GM13977 (cell line): ENCODE results near the gene LRRC4C.

Source experiments
- DNase-seq: peaks from one replicate; pipeline ENCODE4 v3.0.0; 2012; ENCODE audit warnings: low spot score
- CTCF ChIP-seq: IDR thresholded peaks from 2 replicates; pipeline ENCODE4 v1.5.1; 2012; ENCODE audit warnings: mild to moderate bottlenecking, control low read depth; ENCODE audit not compliant: insufficient read depth; ENCODE audit errors: extremely low read depth, missing control alignments
- in situ Hi-C: fragments of 300-500 bp; cut with MboI; formaldehyde crosslinking; loops from one replicate; pipeline ENCODE4 v1.12.0; 2022; ENCODE audit warnings: low sequenced_read_pairs, low pct_unique_long_range_greater_than_20kb, mixed read lengths, inconsistent platforms; ENCODE audit not compliant: unreplicated experiment

LRRC4C gene

GRCh38 chr11:40125054-40125453 is 1334.4 kb downstream of the LRRC4C start:
- TF ChIP-seq CTCF: peak; percentile 17
- no peak for DNase-seq
- in situ Hi-C loops: no loop called here

GRCh38 chr11:40119661-40120060 is 1339.8 kb downstream of the LRRC4C start:
- DNase-seq: no peak
- no peak for TF ChIP-seq CTCF
- in situ Hi-C loops: no loop called here

- no peak for TF ChIP-seq CTCF
- in situ Hi-C loops: no loop called here
- DNase-seq: no peak
These were observed 1340.7 kb downstream of the LRRC4C start for GRCh38 chr11:40118780-40119179.

GRCh38 chr11:40118026-40118425 is 1341.4 kb downstream of the LRRC4C start:
- DNase-seq: no peak
- TF ChIP-seq CTCF: no peak

GRCh38 chr11:40104941-40105550 is 1354.4 kb downstream of the LRRC4C start:
- no peak for TF ChIP-seq CTCF
- no peak for DNase-seq
- in situ Hi-C loops: no loop called here

More at GRCh38 chr11:40118026-40118425, 1341.4 kb downstream of the LRRC4C start:
- in situ Hi-C loops: no loop called here

GRCh38 chr11:40100781-40101180 is 1358.7 kb downstream of the LRRC4C start:
- TF ChIP-seq CTCF: no peak
- no peak for DNase-seq
- in situ Hi-C loops: no loop called here

- in situ Hi-C loops: no loop called here
- no peak for TF ChIP-seq CTCF
- no peak for DNase-seq
These were observed 1359.3 kb downstream of the LRRC4C start for GRCh38 chr11:40100162-40100553.
